Measurements from ENCODE around the gene GLS. TPM values are rescaled to one million over a fixed set of nuclear protein-coding genes. Genes with fewer than 3 reads are reported as not detected.
"Not testable (repeated sequence)": the region's sequence is repeated elsewhere in the genome, so short reads cannot be mapped to it uniquely, and the experiment has no call there.

Gene GLS
- total RNA-seq, 1 experiment from 2014 or later = 116 TPM

GRCh38 chr2:190855245-190855644 lies 25.4 kb upstream of the GLS start:
- no peak for DNase-seq (ENCODE audit: low read depth)

- no peak for DNase-seq (ENCODE audit: low read depth)
Measured at GRCh38 chr2:190856985-190857384, 23.6 kb upstream of the GLS start.

- peak; percentile 91 for DNase-seq (ENCODE audit: low read depth)
Measured at GRCh38 chr2:190858817-190859216, 21.8 kb upstream of the GLS start.

GRCh38 chr2:190859347-190860297 lies 21.0 kb upstream of the GLS start:
- DNase-seq (ENCODE audit: low read depth) = peak; percentile 77

GRCh38 chr2:190860985-190861680 lies 19.5 kb upstream of the GLS start:
- DNase-seq (ENCODE audit: low read depth) = peak; percentile 75

- DNase-seq (ENCODE audit: low read depth) = not testable (repeated sequence)
Measured at GRCh38 chr2:190862128-190862527, 18.5 kb upstream of the GLS start.

GRCh38 chr2:190862571-190862991 lies 18.0 kb upstream of the GLS start:
- peak; percentile 79 for DNase-seq (ENCODE audit: low read depth)

GRCh38 chr2:190863946-190864345 lies 16.7 kb upstream of the GLS start:
- no peak for DNase-seq (ENCODE audit: low read depth)

- no peak for DNase-seq (ENCODE audit: low read depth)
Measured at GRCh38 chr2:190864375-190864774, 16.2 kb upstream of the GLS start.

- no peak for DNase-seq (ENCODE audit: low read depth)
Measured at GRCh38 chr2:190867212-190867611, 13.4 kb upstream of the GLS start.

GRCh38 chr2:190867832-190868231 lies 12.8 kb upstream of the GLS start:
- no peak for DNase-seq (ENCODE audit: low read depth)

- DNase-seq (ENCODE audit: low read depth) = no peak
Measured at GRCh38 chr2:190869721-190870120, 10.9 kb upstream of the GLS start.

- DNase-seq (ENCODE audit: low read depth) = not testable (repeated sequence)
Measured at GRCh38 chr2:190873451-190873850, 7.2 kb upstream of the GLS start.

GRCh38 chr2:190875891-190876290 lies 4.7 kb upstream of the GLS start:
- no peak for DNase-seq (ENCODE audit: low read depth)

- DNase-seq (ENCODE audit: low read depth) = no peak
Measured at GRCh38 chr2:190876631-190877030, 4.0 kb upstream of the GLS start.

- no peak for DNase-seq (ENCODE audit: low read depth)
Measured at GRCh38 chr2:190877436-190877835, 3.2 kb upstream of the GLS start.

- no peak for DNase-seq (ENCODE audit: low read depth)
Measured at GRCh38 chr2:190879474-190880377, 895 bp upstream of the GLS start.

- DNase-seq (ENCODE audit: low read depth) = no peak
Measured at GRCh38 chr2:190881084-190881597, 520 bp downstream of the GLS start.

- peak; percentile 92 for DNase-seq (ENCODE audit: low read depth)
Measured at GRCh38 chr2:190881598-190882410, 1.2 kb downstream of the GLS start.

- DNase-seq (ENCODE audit: low read depth) = no peak
Measured at GRCh38 chr2:190882411-190882766, 1.8 kb downstream of the GLS start.

All from HT1080 (cell line).